CD4-positive, CD25-positive, alpha-beta regulatory T cell (primary cell): ENCODE results near the gene SLC6A5. TPM values are rescaled to one million over a fixed set of nuclear protein-coding genes. Genes with fewer than 3 reads are reported as not detected.

Experiments
- ATAC-seq, 2 donors: fragments of 150-1000 bp; cut with Tn5 transposase; one replicate each; pipeline ENCODE4 v1.10.0; 2021; ENCODE audit warnings: low read depth in 2 of 2, moderate number of reproducible peaks in 2 of 2, moderate library complexity in 1 of 2
- DNase-seq, 3 donors: peaks; one replicate each; pipeline versions ENCODE4 v3.0.0 to v3.0.0-alpha.2; 2012 to 2022; ENCODE audit warnings: mixed read lengths in 1 of 3
- H3K27ac ChIP-seq: one replicate; pipeline ENCODE4 v1.7.0; 2013; ENCODE audit warnings: mild to moderate bottlenecking, low read length; ENCODE audit not compliant: insufficient read depth, poor library complexity, severe bottlenecking
- H3K27me3 ChIP-seq: one replicate; pipeline ENCODE4 v1.7.0; 2013; ENCODE audit warnings: low read length; ENCODE audit not compliant: control insufficient read depth, insufficient read depth
- H3K36me3 ChIP-seq: one replicate; pipeline ENCODE4 v1.7.0; 2013; ENCODE audit warnings: mild to moderate bottlenecking, low read length, moderate library complexity; ENCODE audit not compliant: control insufficient read depth, insufficient read depth
- H3K4me1 ChIP-seq: 2 replicates; pipeline ENCODE4 v1.7.0; 2013; ENCODE audit warnings: mild to moderate bottlenecking, low read length; ENCODE audit not compliant: insufficient read depth, control insufficient read depth, poor library complexity, severe bottlenecking
- H3K4me3 ChIP-seq: one replicate; pipeline ENCODE4 v1.7.0; 2013; ENCODE audit warnings: low read depth, mild to moderate bottlenecking, low read length, moderate library complexity
- H3K9me3 ChIP-seq, 2 experiments: 1 replicate in 1 of 2; 2 replicates in 1 of 2; pipeline ENCODE4 v1.7.0; 2013; ENCODE audit warnings: low read length in 2 of 2, mild to moderate bottlenecking in 1 of 2, moderate library complexity in 1 of 2; ENCODE audit not compliant: control insufficient read depth in 2 of 2
- H3K27ac Mint-ChIP-seq, 3 donors: one replicate each; pipeline ENCODE4 v1.8.0; 2020 to 2022; ENCODE audit warnings: mild to moderate bottlenecking in 3 of 3, mixed read lengths in 3 of 3, moderate library complexity in 2 of 3
- H3K27me3 Mint-ChIP-seq: one replicate; pipeline ENCODE4 v1.8.0; 2022; ENCODE audit warnings: mild to moderate bottlenecking, mixed read lengths
- H3K36me3 Mint-ChIP-seq: one replicate; pipeline ENCODE4 v1.8.0; 2020; ENCODE audit warnings: mixed read lengths
- H3K4me1 Mint-ChIP-seq, 4 donors: one replicate each; pipeline ENCODE4 v1.8.0; 2020 to 2022; ENCODE audit warnings: mixed read lengths in 4 of 4, mild to moderate bottlenecking in 1 of 4
- H3K4me3 Mint-ChIP-seq, 4 donors: one replicate each; pipeline ENCODE4 v1.8.0; 2020 to 2022; ENCODE audit warnings: mild to moderate bottlenecking in 4 of 4, mixed read lengths in 4 of 4, moderate library complexity in 3 of 4
- H3K9me3 Mint-ChIP-seq, 7 donors: one replicate each; pipeline ENCODE4 v1.8.0; 2020 to 2022; ENCODE audit warnings: mixed read lengths in 7 of 7, mild to moderate bottlenecking in 3 of 7, moderate library complexity in 2 of 7
- polyA plus RNA-seq, 4 donors: library from polyadenylated mRNA; unstranded; fragments of 300-500 nt; fragmentation: Illumina TruSeq; gene quantifications; one replicate each; pipeline ENCODE4 v1.2.3, GENCODE V29; 2021
- total RNA-seq: library from RNA; stranded (reverse); gene quantifications from one replicate; pipeline ENCODE4 v1.2.3, GENCODE V29; 2022

Gene SLC6A5
- total and polyA plus RNA-seq, 5 donors from 2014 or later = not detected

- ATAC-seq = no peak
Observed at GRCh38 chr11:20616920-20617319, 17.5 kb downstream of the SLC6A5 start.

GRCh38 chr11:20617346-20618005, 18.1 kb downstream of the SLC6A5 start:
- Mint-ChIP-seq H3K9me3 (peaks cover 0 to 2% (median 0%) of the 10 kb centered on the region in 7 donors), H3K27ac (no peak overlapping the region), H3K4me3 (no peak overlapping the region), H3K27me3 (peaks cover 16% of the 10 kb centered on the region), H3K4me1 (no peaks in the 10 kb centered on the region), H3K36me3 (no peaks in the 10 kb centered on the region)
- H3K4me1 ChIP-seq = no peaks in the 10 kb centered on the region
- H3K27me3 ChIP-seq = peaks cover 3% of the 10 kb centered on the region
- H3K9me3 ChIP-seq = no peaks in the 10 kb centered on the region
- no peak for ATAC-seq
- no peaks in the 10 kb centered on the region for H3K36me3 ChIP-seq
- DNase-seq = no peak
- no peak overlapping the region for H3K4me3 ChIP-seq
- no peak overlapping the region for H3K27ac ChIP-seq

More at GRCh38 chr11:20616920-20617319, 17.5 kb downstream of the SLC6A5 start:
- Histone ChIP-seq H3K4me3 (no peak overlapping the region), H3K27me3 (peaks cover 3% of the 10 kb centered on the region), H3K9me3 (no peaks in the 10 kb centered on the region), H3K4me1 (no peaks in the 10 kb centered on the region), H3K36me3 (no peaks in the 10 kb centered on the region), H3K27ac (no peak overlapping the region)
- H3K36me3 Mint-ChIP-seq = no peaks in the 10 kb centered on the region
- peaks cover 21% of the 10 kb centered on the region for H3K27me3 Mint-ChIP-seq
- H3K27ac Mint-ChIP-seq = no peak overlapping the region
- no peak overlapping the region for H3K4me3 Mint-ChIP-seq
- no peak for DNase-seq
- peaks cover 0 to 2% (median 0%) of the 10 kb centered on the region in 7 donors for H3K9me3 Mint-ChIP-seq
- H3K4me1 Mint-ChIP-seq = no peaks in the 10 kb centered on the region

- no peak for ATAC-seq
- Histone ChIP-seq H3K36me3 (no peaks in the 10 kb centered on the region), H3K9me3 (no peaks in the 10 kb centered on the region), H3K4me1 (no peaks in the 10 kb centered on the region), H3K4me3 (no peak overlapping the region), H3K27me3 (peaks cover 3% of the 10 kb centered on the region), H3K27ac (no peak overlapping the region)
- Mint-ChIP-seq H3K9me3 (peaks cover 0 to 2% (median 0%) of the 10 kb centered on the region in 7 donors), H3K27me3 (peaks cover 10% of the 10 kb centered on the region), H3K36me3 (no peaks in the 10 kb centered on the region), H3K4me3 (no peak overlapping the region), H3K4me1 (no peaks in the 10 kb centered on the region), H3K27ac (no peak overlapping the region)
- DNase-seq = no peak
Observed at GRCh38 chr11:20618083-20618482, 18.7 kb downstream of the SLC6A5 start.

GRCh38 chr11:20620988-20621387, 21.6 kb downstream of the SLC6A5 start:
- ATAC-seq = no peak
- Histone ChIP-seq H3K27ac (no peak overlapping the region), H3K27me3 (peaks cover 3% of the 10 kb centered on the region), H3K9me3 (no peaks in the 10 kb centered on the region), H3K4me3 (no peak overlapping the region), H3K4me1 (no peaks in the 10 kb centered on the region), H3K36me3 (no peaks in the 10 kb centered on the region)
- peaks cover 4% of the 10 kb centered on the region for H3K27me3 Mint-ChIP-seq
- no peaks in the 10 kb centered on the region for H3K36me3 Mint-ChIP-seq
- no peaks in the 10 kb centered on the region for H3K4me1 Mint-ChIP-seq
- no peak for DNase-seq
- peaks cover 0 to 2% (median 0%) of the 10 kb centered on the region in 7 donors for H3K9me3 Mint-ChIP-seq
- H3K27ac Mint-ChIP-seq = no peak overlapping the region
- no peak overlapping the region for H3K4me3 Mint-ChIP-seq

GRCh38 chr11:20621679-20622078, 22.3 kb downstream of the SLC6A5 start:
- no peak overlapping the region for H3K4me3 ChIP-seq
- no peaks in the 10 kb centered on the region for H3K4me1 ChIP-seq
- peaks cover 4% of the 10 kb centered on the region for H3K27me3 Mint-ChIP-seq
- no peak overlapping the region for H3K4me3 Mint-ChIP-seq
- no peaks in the 10 kb centered on the region for H3K9me3 ChIP-seq
- H3K27ac Mint-ChIP-seq = no peak overlapping the region
- peaks cover 0 to 2% (median 0%) of the 10 kb centered on the region in 7 donors for H3K9me3 Mint-ChIP-seq
- no peaks in the 10 kb centered on the region for H3K4me1 Mint-ChIP-seq
- H3K27ac ChIP-seq = no peak overlapping the region
- H3K36me3 ChIP-seq = no peaks in the 10 kb centered on the region
- no peaks in the 10 kb centered on the region for H3K36me3 Mint-ChIP-seq
- DNase-seq (no peak), ATAC-seq (no peak)
- peaks cover 2% of the 10 kb centered on the region for H3K27me3 ChIP-seq

GRCh38 chr11:20623252-20623651, 23.8 kb downstream of the SLC6A5 start:
- no peak overlapping the region for H3K4me3 Mint-ChIP-seq
- no peaks in the 10 kb centered on the region for H3K36me3 Mint-ChIP-seq
- H3K9me3 Mint-ChIP-seq = peaks cover 0 to 2% (median 0%) of the 10 kb centered on the region in 7 donors
- Histone ChIP-seq H3K27me3 (no peaks in the 10 kb centered on the region), H3K36me3 (no peaks in the 10 kb centered on the region), H3K27ac (no peak overlapping the region), H3K4me1 (no peaks in the 10 kb centered on the region), H3K9me3 (no peaks in the 10 kb centered on the region), H3K4me3 (no peak overlapping the region)
- ATAC-seq (no peak), DNase-seq (no peak)
- H3K27me3 Mint-ChIP-seq = peaks cover under 1% of the 10 kb centered on the region
- H3K27ac Mint-ChIP-seq = no peak overlapping the region
- no peaks in the 10 kb centered on the region for H3K4me1 Mint-ChIP-seq

GRCh38 chr11:20626279-20626678, 26.9 kb downstream of the SLC6A5 start:
- H3K4me3 ChIP-seq = no peak overlapping the region
- Mint-ChIP-seq H3K27me3 (peaks cover 5% of the 10 kb centered on the region), H3K27ac (no peak overlapping the region), H3K4me3 (peak overlapping the region in 1 of 4 donors; percentile 38), H3K4me1 (no peaks in the 10 kb centered on the region), H3K36me3 (no peaks in the 10 kb centered on the region), H3K9me3 (no peaks in the 10 kb centered on the region)
- H3K4me1 ChIP-seq = no peaks in the 10 kb centered on the region
- ATAC-seq (no peak), DNase-seq (no peak)
- H3K27ac ChIP-seq = no peak overlapping the region
- no peaks in the 10 kb centered on the region for H3K27me3 ChIP-seq
- no peaks in the 10 kb centered on the region for H3K36me3 ChIP-seq
- no peaks in the 10 kb centered on the region for H3K9me3 ChIP-seq

- peaks cover 5% of the 10 kb centered on the region for H3K27me3 Mint-ChIP-seq
- H3K27ac ChIP-seq = no peak overlapping the region
- no peaks in the 10 kb centered on the region for H3K4me1 ChIP-seq
- no peaks in the 10 kb centered on the region for H3K4me1 Mint-ChIP-seq
- no peaks in the 10 kb centered on the region for H3K36me3 Mint-ChIP-seq
- H3K27ac Mint-ChIP-seq = no peak overlapping the region
- H3K9me3 Mint-ChIP-seq = no peaks in the 10 kb centered on the region
- DNase-seq = no peak
- H3K9me3 ChIP-seq = no peaks in the 10 kb centered on the region
- ATAC-seq = no peak
- H3K27me3 ChIP-seq = no peaks in the 10 kb centered on the region
- H3K4me3 Mint-ChIP-seq = no peak overlapping the region
- H3K36me3 ChIP-seq = no peaks in the 10 kb centered on the region
- no peak overlapping the region for H3K4me3 ChIP-seq
Observed at GRCh38 chr11:20627026-20627425, 27.6 kb downstream of the SLC6A5 start.
